GM08714 (cell line): ENCODE data around the gene HOXC13.

Source experiments
- H3K4me3 ChIP-seq: fragments of 200-500 bp; sonication (Bioruptor generic); 2 replicates; pipeline ENCODE4 v1.5.1; 2014; ENCODE audit warnings: mild to moderate bottlenecking, low read length, inconsistent platforms
- ZNF274 ChIP-seq: IDR thresholded peaks from 2 replicates; pipeline ENCODE4 v1.6.1; 2012; ENCODE audit warnings: mild to moderate bottlenecking, low read depth, low read length

HOXC13 gene

DNA sequence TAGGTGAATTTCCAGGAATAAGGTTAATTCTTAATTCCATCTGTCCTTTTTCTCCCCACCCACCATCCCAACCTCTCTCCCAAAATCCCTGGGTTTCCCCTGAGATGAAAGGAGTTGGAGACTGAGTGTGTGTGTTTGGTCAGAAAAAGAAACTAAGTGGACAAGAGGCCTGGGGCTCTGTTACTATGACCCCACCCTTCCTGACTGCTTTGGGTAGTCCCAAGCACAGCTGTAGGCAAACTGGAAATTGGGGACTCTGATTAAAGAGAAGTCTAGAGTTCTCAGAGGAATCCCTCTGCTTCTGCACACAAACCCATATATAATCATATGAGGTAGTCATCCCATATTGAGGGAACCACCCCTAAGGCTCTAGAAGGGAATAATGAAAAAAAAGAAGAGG, 9.1 kb downstream of the HOXC13 start:
- TF ChIP-seq ZNF274 = no peak
- no peak overlapping the region for H3K4me3 ChIP-seq

DNA sequence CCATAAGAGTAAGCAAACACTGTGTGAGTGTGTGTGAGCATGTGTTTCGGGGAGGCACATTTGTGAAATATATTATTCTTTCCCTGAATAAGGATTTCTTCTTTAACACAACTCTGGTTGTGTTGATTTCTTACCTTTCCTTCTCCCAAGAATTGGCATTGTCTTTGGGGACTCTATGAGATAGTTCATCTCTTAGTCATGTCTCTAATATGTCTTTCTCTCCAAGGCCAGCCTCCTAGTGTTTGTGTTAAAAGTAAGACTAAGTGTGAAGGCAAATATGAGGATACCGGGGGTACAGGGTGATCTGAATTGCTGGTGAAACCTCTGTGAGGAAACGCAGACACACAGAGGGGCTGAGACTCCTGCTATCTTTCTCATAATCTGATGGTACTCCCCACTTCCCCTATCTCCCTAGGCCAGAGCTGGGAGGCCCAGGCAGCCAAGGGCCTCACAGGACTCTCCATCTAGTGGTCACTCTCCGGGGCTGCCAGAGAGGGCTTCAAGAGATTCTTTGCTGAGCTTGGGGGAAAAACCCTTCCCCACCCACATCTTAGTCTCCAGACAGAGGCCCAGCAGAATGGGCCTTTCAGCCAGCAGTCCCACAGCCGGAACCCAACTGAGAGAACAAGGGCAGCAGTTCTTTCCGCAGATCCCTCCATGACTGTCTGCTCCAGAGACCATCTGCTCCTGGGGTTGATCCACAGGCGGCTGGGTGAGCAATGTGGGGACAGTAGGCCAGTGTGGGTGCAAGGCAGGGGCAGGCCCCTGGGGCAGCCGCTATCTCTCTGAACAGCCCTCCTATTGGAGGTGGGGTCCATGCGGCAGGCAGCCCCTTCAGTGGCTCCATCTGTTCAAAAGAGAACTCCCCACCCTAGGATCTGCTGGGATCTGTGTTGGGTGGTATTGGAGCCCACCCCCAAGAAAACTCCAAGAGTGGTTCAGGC, 10.3 kb downstream of the HOXC13 start:
- TF ChIP-seq ZNF274 = no peak
- no peak overlapping the region for H3K4me3 ChIP-seq

DNA sequence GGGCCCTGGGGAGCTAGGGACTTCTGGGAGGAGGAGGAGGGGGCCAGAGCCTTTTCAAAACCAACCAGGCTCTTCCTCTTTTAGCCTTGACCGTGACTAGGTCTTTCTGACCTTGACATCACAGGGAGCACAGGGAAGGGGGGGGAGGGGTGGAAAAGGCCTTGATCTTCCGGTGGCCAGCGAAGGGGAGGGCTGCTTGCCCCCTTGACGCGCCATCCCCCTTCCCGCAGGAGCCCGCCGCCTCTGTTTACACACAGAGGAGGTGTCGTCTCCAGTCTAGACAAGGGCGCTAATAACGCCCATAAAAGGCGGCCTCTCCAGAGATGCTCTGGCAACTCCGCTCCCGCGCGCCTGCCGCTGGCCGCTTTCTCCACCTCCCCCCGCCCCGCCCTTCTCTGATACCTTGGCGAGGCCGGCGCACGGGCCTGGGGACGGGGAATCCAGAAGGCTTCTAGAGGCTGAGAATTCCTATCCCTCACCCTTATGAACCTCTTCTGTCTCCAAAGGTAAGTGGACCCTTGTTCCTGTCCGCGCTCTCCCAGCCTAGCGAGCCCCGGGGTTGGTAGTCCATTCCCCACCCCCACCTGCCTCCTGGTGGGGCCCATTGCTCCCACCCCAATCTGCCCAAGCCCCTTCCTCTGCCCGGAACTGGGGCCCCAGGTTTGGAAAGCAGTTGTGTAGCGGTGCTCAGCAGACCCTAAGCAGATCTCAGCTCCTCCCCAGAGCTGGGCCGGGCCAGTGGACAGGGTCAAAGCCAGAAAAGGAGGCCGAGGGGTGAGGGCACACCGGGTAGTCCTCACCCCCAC, 11.2 kb downstream of the HOXC13 start:
- TF ChIP-seq ZNF274 = no peak
- H3K4me3 ChIP-seq = no peak overlapping the region

DNA sequence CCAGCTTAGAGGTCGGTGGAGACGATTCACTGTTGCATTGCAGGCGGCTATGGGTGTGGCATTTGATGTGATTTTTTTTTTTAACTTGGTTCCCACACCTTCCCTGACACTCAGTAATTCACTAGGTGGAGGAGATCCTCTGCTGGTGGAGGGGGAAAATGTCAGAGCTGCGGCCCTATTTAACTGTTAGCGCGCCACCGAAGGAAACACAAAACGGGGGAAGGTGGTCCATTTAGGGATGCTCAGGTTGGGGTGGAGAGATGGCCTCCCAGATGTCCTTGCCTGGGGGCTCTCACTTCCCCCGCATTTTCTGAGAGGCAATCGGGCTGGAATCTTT, 11.8 kb downstream of the HOXC13 start:
- no peak overlapping the region for H3K4me3 ChIP-seq
- no peak for TF ChIP-seq ZNF274

DNA sequence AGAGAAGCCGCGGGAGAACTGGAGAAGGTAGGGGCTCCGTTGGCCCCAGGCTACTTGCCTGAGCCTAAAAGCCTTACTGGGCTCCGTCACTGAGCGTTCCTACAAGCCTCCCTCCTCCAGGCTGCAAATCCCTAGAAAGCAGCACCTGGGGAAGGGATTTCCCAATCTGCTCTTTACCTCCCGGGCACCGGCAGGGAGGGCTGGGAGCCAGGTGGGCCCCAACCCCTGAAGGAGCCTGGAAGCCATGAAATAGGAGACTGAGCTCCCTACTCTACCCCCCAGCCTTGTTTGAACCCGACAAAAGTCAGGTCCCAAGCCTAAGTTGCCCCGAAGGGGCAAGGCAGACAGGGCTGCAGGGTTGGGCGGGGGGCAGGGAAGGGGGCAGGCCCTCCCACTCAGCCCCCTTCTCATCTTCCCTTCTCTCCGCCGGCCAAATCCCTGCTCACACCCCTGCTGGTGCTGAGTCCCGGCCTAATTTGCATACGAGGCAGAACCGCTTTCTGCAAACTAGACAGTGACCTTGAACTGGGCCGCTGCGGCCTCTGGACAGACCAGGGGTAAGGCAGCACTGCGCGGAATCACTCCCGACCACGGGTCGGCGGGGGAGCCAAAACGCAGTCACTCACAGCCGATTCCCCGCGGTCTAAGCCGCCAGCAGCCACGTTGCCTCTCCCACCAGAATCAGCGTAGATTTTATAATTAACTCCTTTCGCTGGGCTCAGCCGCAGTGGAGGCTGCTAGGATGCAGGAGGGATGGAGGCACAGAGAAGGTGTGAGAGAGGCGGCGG, 12.4 kb downstream of the HOXC13 start:
- no peak overlapping the region for H3K4me3 ChIP-seq
- no peak for TF ChIP-seq ZNF274

DNA sequence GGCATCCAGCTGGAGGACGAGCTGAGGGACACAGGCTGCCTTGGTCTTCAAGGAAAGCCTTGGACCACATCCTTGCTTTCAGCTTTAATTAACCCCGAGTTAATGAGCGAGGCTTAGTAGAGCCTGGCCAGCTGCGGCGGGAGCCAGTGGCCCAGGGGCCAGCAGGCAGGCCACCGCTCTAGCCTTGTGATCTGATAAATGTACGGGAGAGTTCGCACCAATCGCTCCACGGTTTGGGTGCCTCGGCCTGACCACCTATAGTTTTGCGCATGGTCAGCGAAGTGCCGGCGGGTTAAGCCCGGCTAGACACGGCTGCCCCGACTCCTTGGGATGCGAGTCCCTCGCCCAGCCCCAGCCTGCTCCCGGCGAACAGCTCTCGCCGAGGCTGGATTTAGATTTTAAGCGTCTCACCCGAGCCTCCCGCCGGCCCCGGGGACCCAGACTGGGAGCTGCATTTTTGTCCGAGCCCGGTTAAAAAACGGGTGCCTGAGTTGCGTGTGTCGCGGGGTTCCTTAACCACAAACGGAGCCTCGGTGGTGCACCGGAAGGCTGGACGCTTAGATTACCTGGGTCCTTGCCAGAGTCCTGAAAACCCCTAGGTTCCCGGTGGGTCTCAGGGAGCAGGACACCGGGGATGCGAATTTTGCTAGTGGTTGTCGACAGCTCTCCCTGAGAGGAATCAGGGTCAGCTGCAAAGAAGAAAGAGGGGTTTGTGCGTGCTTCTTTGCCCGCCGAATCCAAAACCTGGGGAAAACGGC, 13.1 kb downstream of the HOXC13 start:
- TF ChIP-seq ZNF274 = no peak

DNA sequence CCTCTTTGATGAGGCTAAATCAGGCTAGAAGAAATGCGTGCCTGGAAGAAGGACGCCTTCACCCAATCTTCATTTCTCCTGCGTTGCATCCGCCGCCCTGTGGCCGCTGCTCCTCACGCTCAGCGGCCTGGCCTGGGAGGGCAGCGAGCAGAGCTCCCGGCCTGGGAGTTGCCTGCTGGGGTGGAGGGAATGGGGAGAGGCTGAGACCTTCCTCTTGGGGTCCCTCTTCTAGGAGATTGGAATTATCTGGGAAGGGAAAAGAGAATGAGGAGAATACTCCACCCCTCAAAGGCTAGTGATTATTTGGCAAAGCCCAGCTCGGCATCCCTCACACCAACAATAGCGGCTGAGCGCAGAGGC, 13.7 kb downstream of the HOXC13 start:
- H3K4me3 ChIP-seq = no peak overlapping the region
- no peak for TF ChIP-seq ZNF274

More for the DNA sequence above, 13.1 kb downstream of the HOXC13 start:
- no peak overlapping the region for H3K4me3 ChIP-seq

DNA sequence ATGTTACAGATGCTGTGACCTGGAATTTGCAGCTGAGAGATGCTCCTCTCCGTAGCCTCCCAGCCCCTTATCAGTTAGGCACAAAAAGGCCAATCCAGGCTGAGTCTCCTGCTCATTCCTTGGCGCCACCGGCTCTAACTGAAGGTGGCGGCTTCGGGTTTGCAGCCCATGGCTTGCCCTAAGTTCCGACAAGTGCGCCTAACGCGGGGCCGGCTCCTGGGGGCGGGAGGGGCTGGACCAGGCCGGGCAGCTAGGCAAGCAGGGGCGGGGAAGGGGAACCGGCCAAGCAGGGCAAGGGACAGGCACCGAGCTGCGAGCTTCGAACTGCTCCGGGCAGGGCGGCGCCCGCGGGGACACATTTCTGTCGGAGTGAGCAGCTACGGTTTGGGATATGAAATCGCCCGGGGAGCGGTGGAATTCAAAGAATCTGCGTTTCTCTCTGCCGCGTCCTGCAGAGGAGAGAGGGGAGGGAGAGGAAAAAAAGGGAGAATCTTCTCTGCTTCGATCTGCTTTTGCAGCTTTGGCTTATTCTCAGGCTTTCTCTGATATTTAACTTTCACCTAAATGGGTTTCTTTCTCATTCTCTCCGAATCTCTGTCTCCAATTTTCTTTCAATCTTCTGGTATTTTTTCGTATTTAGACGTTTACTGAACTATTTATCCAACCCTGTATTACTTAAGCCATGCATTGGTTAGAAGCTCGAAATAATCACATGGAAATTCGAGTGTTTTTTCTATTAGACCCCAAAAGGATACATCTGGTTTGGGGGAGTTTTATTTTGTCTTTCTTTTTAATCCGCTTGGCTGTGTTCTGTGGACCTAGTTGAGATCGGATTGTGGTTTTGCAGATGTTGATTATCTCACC, 14.5 kb downstream of the HOXC13 start:
- TF ChIP-seq ZNF274 = no peak
- no peak overlapping the region for H3K4me3 ChIP-seq

DNA sequence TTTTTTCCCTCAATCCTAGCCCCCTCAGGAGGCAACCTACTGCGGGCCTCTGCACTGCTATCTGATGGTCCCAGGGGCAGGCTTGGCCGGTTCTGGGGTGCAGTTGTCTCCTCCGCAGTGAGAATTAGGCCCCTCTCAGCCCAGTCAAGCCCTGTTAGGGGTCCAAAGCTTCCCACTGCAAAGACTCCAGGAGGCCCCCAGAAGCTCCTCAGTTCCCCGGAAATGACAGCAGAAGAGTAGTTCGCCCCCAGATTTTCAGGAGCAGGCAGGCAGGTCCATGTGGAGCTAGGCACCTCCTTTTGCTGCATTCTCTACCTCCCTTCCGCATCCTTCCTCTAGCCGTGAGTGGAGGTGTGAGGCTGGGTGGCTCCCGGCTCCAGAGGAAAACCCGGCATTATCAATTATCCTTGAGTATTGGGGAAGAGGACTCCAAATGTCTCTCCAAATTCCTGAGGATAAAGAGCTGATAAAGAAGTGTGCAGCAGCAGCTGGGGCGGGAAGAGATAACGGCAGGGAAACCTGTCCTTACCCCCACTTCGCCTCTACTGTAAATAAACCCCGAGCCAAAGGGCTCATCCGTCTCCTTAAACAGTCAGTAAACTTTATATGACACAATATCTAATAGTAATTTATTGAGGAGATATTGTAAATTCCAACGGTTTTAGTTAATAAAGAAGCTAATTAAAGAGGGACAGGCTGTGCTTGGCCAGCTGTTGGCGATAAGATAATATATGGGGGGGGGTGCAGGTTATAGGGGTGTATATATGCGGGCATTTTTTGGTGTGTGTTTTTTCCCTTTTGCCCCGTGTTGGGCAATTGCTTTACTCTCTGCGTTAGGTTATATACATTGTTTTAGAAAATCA, 15.4 kb downstream of the HOXC13 start:
- TF ChIP-seq ZNF274 = no peak
- H3K4me3 ChIP-seq = no peak overlapping the region

DNA sequence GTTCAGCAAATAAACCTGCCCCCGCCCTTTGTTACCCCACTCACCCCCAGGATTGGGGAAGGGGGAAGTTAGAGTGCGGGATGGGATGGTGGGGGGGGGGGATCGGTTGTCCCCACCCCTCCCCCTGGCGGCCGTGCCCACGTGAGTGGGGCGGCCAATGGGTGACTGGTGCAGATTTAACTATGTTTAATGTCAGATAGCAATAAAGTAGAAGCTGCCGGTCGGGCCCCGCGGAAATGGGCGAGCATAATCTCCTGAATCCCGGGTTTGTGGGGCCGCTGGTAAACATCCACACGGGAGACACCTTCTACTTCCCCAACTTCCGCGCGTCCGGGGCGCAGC, 16.0 kb downstream of the HOXC13 start, which contains the start of gene HOXC12:
Gene HOXC12 (plus strand): TSS at position 210 of the 342 bp plus-strand sequence. CDS start 27 bp downstream, at position 237.
- no peak within 1 kb of the TSS for H3K4me3 ChIP-seq
- TF ChIP-seq ZNF274 = no peak

DNA sequence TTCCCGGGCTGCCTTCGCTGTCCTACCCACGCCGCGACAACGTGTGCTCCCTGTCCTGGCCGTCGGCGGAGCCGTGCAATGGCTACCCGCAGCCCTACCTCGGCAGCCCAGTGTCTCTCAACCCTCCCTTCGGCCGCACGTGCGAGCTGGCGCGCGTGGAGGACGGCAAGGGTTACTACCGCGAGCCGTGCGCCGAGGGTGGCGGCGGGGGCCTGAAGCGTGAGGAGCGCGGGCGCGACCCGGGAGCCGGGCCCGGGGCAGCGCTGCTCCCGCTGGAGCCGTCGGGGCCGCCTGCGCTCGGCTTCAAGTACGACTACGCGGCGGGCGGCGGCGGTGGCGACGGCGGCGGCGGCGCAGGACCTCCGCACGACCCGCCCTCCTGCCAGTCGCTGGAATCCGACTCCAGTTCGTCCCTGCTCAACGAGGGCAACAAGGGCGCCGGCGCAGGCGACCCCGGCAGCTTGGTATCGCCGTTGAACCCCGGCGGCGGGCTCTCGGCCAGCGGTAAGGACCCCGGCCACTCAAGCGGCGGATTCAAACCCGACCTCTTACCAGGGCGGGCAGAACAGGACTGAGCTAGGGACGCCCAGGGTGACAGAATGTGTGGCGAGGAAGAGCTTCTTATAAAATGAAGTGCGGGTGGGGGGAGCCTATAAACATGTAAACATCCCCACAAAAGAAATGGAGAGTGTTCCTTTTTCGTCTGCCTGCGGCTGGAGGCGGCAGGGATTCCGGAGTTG, 16.6 kb downstream of the HOXC13 start:
- no peak overlapping the region for H3K4me3 ChIP-seq
- no peak for TF ChIP-seq ZNF274
